OCI-LY3 (cell line): ENCODE measurements around the gene ZNF497.

Source experiments
- H2AFZ ChIP-seq: fragments of 200-600, 300-600 bp; shearing (Covaris generic); 2 replicates; pipeline ENCODE4 v1.6.0; 2014; ENCODE audit warnings: antibody characterized with exemption, low read depth, low read length
- H3K27ac ChIP-seq: fragments of 200-600, 300-600 bp; sonication (generic); 2 replicates; pipeline ENCODE4 v1.5.1; 2014; ENCODE audit warnings: mild to moderate bottlenecking, low read length, moderate library complexity, mixed read lengths
- H3K27me3 ChIP-seq: fragments of 200-600, 300-600 bp; sonication (generic); 2 replicates; pipeline ENCODE4 v1.6.1; 2014; ENCODE audit warnings: low read depth, low read length, mixed read lengths
- H3K36me3 ChIP-seq: fragments of 200-600, 300-600 bp; sonication (generic); replicated peaks from 2 replicates; pipeline ENCODE3; 2014; ENCODE audit warnings: low read depth, low read length, mixed read lengths
- H3K4me1 ChIP-seq: fragments of 300-600, 200-600 bp; sonication (generic); 2 replicates; pipeline ENCODE4 v1.6.1; 2014; ENCODE audit warnings: low read length, mixed read lengths
- H3K4me2 ChIP-seq: fragments of 200-600, 300-600 bp; sonication (generic); 2 replicates; pipeline ENCODE4 v1.6.1; 2014; ENCODE audit warnings: low read length, mixed read lengths
- H3K4me3 ChIP-seq: fragments of 300-600, 200-600 bp; sonication (generic); 2 replicates; pipeline ENCODE4 v1.5.1; 2014; ENCODE audit warnings: antibody characterized with exemption, mild to moderate bottlenecking, low read length, moderate library complexity
- H3K79me2 ChIP-seq: fragments of 300-600, 200-600 bp; shearing (Covaris generic); 2 replicates; pipeline ENCODE4 v1.6.1; 2014; ENCODE audit warnings: mild to moderate bottlenecking, low read length, mixed read lengths
- H3K9ac ChIP-seq: fragments of 300-600, 200-600 bp; shearing (Covaris generic); 2 replicates; pipeline ENCODE4 v1.6.0; 2014; ENCODE audit warnings: mild to moderate bottlenecking, low read length, moderate library complexity
- H3K9me3 ChIP-seq: fragments of 200-600, 300-600 bp; shearing (Covaris generic); 2 replicates; pipeline ENCODE4 v1.6.1; 2014; ENCODE audit warnings: low read length, mixed read lengths; ENCODE audit not compliant: insufficient read depth
- H4K20me1 ChIP-seq: fragments of 200-600, 300-600 bp; sonication (generic); 2 replicates; pipeline ENCODE4 v1.6.1; 2016; ENCODE audit warnings: low read length, mixed read lengths; ENCODE audit not compliant: insufficient read depth
- CTCF ChIP-seq: fragments of 200-600, 300-600 bp; sonication (generic); IDR thresholded peaks from 2 replicates; pipeline ENCODE4 v1.5.1; 2014; ENCODE audit warnings: antibody characterized with exemption, low read length, low read depth
- EZH2phosphoT487 ChIP-seq: fragments of 200-600 bp; shearing (Covaris generic); IDR thresholded peaks from 2 replicates; pipeline ENCODE4 v1.6.1; 2018; ENCODE audit warnings: antibody characterized with exemption, mixed run types, low read depth

ZNF497 gene

GRCh38 chr19:58353717-58354477 lies 8.7 kb downstream of the ZNF497 start:
- no peak overlapping the region for H2AFZ ChIP-seq
- no peaks in the 10 kb centered on the region for H3K79me2 ChIP-seq
- no peaks in the 10 kb centered on the region for H3K9me3 ChIP-seq
- no peak overlapping the region for H3K4me2 ChIP-seq
- no peak overlapping the region for H3K9ac ChIP-seq
- H3K4me3 ChIP-seq = no peak overlapping the region
- no peaks in the 10 kb centered on the region for H3K4me1 ChIP-seq
- H4K20me1 ChIP-seq = no peaks in the 10 kb centered on the region
- H3K36me3 ChIP-seq = no peaks in the 10 kb centered on the region
- no peak overlapping the region for H3K27ac ChIP-seq
- TF ChIP-seq EZH2phosphoT487 (no peak), CTCF (no peak)
- H3K27me3 ChIP-seq = no peaks in the 10 kb centered on the region

- Histone ChIP-seq H3K4me1 (peaks cover 3% of the 10 kb centered on the region; the same call in 1 of the 2 replicates), H4K20me1 (no peaks in the 10 kb centered on the region), H2AFZ (no peak within 1 kb of the TSS), H3K9me3 (no peaks in the 10 kb centered on the region), H3K9ac (no peak within 1 kb of the TSS), H3K79me2 (no peaks in the 10 kb centered on the region), H3K4me2 (no peak within 1 kb of the TSS), H3K36me3 (no peaks in the 10 kb centered on the region), H3K4me3 (no peak within 1 kb of the TSS), H3K27ac (no peak within 1 kb of the TSS), H3K27me3 (no peaks in the 10 kb centered on the region)
- no peak for TF ChIP-seq CTCF
- no peak for TF ChIP-seq EZH2phosphoT487
These were observed 9.5 kb downstream of the ZNF497 start, which contains the start of gene A1BG for GRCh38 chr19:58352760-58353671. Gene A1BG (minus strand): TSS chr19:58353492. CDS start chr19:58353437, 55 bp downstream.

GRCh38 chr19:58351990-58352755 lies 10.4 kb downstream of the ZNF497 start:
- no peak overlapping the region for H3K4me2 ChIP-seq
- no peaks in the 10 kb centered on the region for H3K9me3 ChIP-seq
- no peak overlapping the region for H2AFZ ChIP-seq
- H3K36me3 ChIP-seq = no peaks in the 10 kb centered on the region
- H4K20me1 ChIP-seq = no peaks in the 10 kb centered on the region
- no peak overlapping the region for H3K9ac ChIP-seq
- peaks cover 3% of the 10 kb centered on the region; the same call in 1 of the 2 replicates for H3K4me1 ChIP-seq
- no peak for TF ChIP-seq EZH2phosphoT487
- TF ChIP-seq CTCF = no peak
- H3K4me3 ChIP-seq = no peak overlapping the region
- H3K27me3 ChIP-seq = no peaks in the 10 kb centered on the region
- H3K79me2 ChIP-seq = no peaks in the 10 kb centered on the region; the same call in 1 of the 2 replicates
- no peak overlapping the region for H3K27ac ChIP-seq
